Skeletal muscle tissue (tissue), 4 donors: ENCODE data around the gene NGB. TPM values are rescaled to one million over a fixed set of nuclear protein-coding genes. Genes with fewer than 3 reads are reported as not detected.

Experiments
- H3K27ac ChIP-seq: one replicate; pipeline ENCODE4 v1.7.0; 2013; ENCODE audit warnings: mild to moderate bottlenecking, low read depth, low read length, inconsistent platforms
- H3K27me3 ChIP-seq, 3 donors: one replicate each; pipeline ENCODE4 v1.7.0; 2013; ENCODE audit warnings: low read length in 3 of 3; ENCODE audit not compliant: control insufficient read depth in 3 of 3, insufficient read depth in 3 of 3
- H3K36me3 ChIP-seq, 3 donors: one replicate each; pipeline ENCODE4 v1.7.0; 2013; ENCODE audit warnings: low read length in 3 of 3; ENCODE audit not compliant: control insufficient read depth in 3 of 3, insufficient read depth in 3 of 3
- H3K4me1 ChIP-seq, 3 donors: one replicate each; pipeline ENCODE4 v1.7.0; 2013; ENCODE audit warnings: low read length in 3 of 3, mild to moderate bottlenecking in 3 of 3; ENCODE audit not compliant: control insufficient read depth in 3 of 3, insufficient read depth in 3 of 3
- H3K4me3 ChIP-seq, 3 donors: one replicate each; pipeline ENCODE4 v1.7.0; 2013; ENCODE audit warnings: low read length in 3 of 3
- H3K9ac ChIP-seq, 3 donors: one replicate each; pipeline ENCODE4 v1.7.0; 2013; ENCODE audit warnings: low read length in 3 of 3, mild to moderate bottlenecking in 3 of 3, moderate library complexity in 2 of 3, low read depth in 1 of 3
- H3K9me3 ChIP-seq, 3 donors: one replicate each; pipeline ENCODE4 v1.7.0; 2013; ENCODE audit warnings: low read length in 3 of 3; ENCODE audit not compliant: control insufficient read depth in 3 of 3
- total RNA-seq: library from RNA; depleted of rRNA; stranded (reverse); fragments of >200 nt; gene quantifications from one replicate; pipeline ENCODE4 v1.2.3, GENCODE V29; 2014
- donor health status: Osteomylitis.

Gene NGB
- total RNA-seq, 1 donor from 2014 or later, result not detected

GRCh38 chr14:77313371-77313770, 42.4 kb upstream of the NGB start:
- H3K9me3 ChIP-seq, result no peaks in the 10 kb centered on the region
- peaks cover 47 to 60% (median 59%) of the 10 kb centered on the region in 3 donors for H3K4me1 ChIP-seq
- H3K36me3 ChIP-seq, result no peaks in the 10 kb centered on the region
- no peak overlapping the region for H3K9ac ChIP-seq
- no peak overlapping the region for H3K4me3 ChIP-seq
- no peaks in the 10 kb centered on the region for H3K27me3 ChIP-seq
- H3K27ac ChIP-seq, result peak overlapping the region; percentile 59

- Histone ChIP-seq H3K27ac (no peak overlapping the region), H3K27me3 (no peaks in the 10 kb centered on the region), H3K4me1 (peaks cover 47 to 53% (median 48%) of the 10 kb centered on the region in 3 donors), H3K9ac (no peak overlapping the region), H3K9me3 (no peaks in the 10 kb centered on the region), H3K4me3 (no peak overlapping the region), H3K36me3 (no peaks in the 10 kb centered on the region)
Observed at GRCh38 chr14:77311217-77311616, 40.2 kb upstream of the NGB start.

GRCh38 chr14:77310026-77310425, 39.0 kb upstream of the NGB start:
- H3K4me1 ChIP-seq, result peaks cover 39 to 54% (median 45%) of the 10 kb centered on the region in 3 donors
- no peak overlapping the region for H3K4me3 ChIP-seq
- H3K27me3 ChIP-seq, result no peaks in the 10 kb centered on the region
- no peak overlapping the region for H3K9ac ChIP-seq
- H3K36me3 ChIP-seq, result no peaks in the 10 kb centered on the region
- no peaks in the 10 kb centered on the region for H3K9me3 ChIP-seq
- H3K27ac ChIP-seq, result no peak overlapping the region

- peaks cover 0 to 2% (median 0%) of the 10 kb centered on the region in 3 donors for H3K36me3 ChIP-seq
- no peaks in the 10 kb centered on the region for H3K9me3 ChIP-seq
- no peak overlapping the region for H3K4me3 ChIP-seq
- H3K27ac ChIP-seq, result no peak overlapping the region
- no peak overlapping the region for H3K9ac ChIP-seq
- no peaks in the 10 kb centered on the region for H3K27me3 ChIP-seq
- peaks cover 35 to 51% (median 41%) of the 10 kb centered on the region in 3 donors for H3K4me1 ChIP-seq
Observed at GRCh38 chr14:77309131-77309530, 38.1 kb upstream of the NGB start.

- peaks cover 0 to 2% (median 0%) of the 10 kb centered on the region in 3 donors for H3K36me3 ChIP-seq
- peak overlapping the region; percentile 55 for H3K27ac ChIP-seq
- no peaks in the 10 kb centered on the region for H3K27me3 ChIP-seq
- peak overlapping the region in 1 of 3 donors; percentile 6 for H3K4me3 ChIP-seq
- H3K4me1 ChIP-seq, result peaks cover 28 to 52% (median 34%) of the 10 kb centered on the region in 3 donors
- H3K9ac ChIP-seq, result peak overlapping the region; percentile 36 to 48 (median 37)
- H3K9me3 ChIP-seq, result no peaks in the 10 kb centered on the region
Observed at GRCh38 chr14:77306851-77307496, 36.0 kb upstream of the NGB start.

GRCh38 chr14:77306416-77306815, 35.4 kb upstream of the NGB start:
- no peaks in the 10 kb centered on the region for H3K9me3 ChIP-seq
- no peak overlapping the region for H3K4me3 ChIP-seq
- H3K9ac ChIP-seq, result peak overlapping the region in 1 of 3 donors; percentile 26
- peaks cover 31 to 54% (median 35%) of the 10 kb centered on the region in 3 donors for H3K4me1 ChIP-seq
- peak overlapping the region; percentile 46 for H3K27ac ChIP-seq
- H3K27me3 ChIP-seq, result no peaks in the 10 kb centered on the region
- H3K36me3 ChIP-seq, result peaks cover 0 to 2% (median 0%) of the 10 kb centered on the region in 3 donors

- Histone ChIP-seq H3K27ac (peak overlapping the region; percentile 46), H3K9me3 (no peaks in the 10 kb centered on the region), H3K27me3 (no peaks in the 10 kb centered on the region), H3K4me1 (peaks cover 29 to 59% (median 37%) of the 10 kb centered on the region in 3 donors), H3K4me3 (no peak overlapping the region), H3K36me3 (peaks cover 0 to 2% (median 0%) of the 10 kb centered on the region in 3 donors), H3K9ac (no peak overlapping the region)
Observed at GRCh38 chr14:77305696-77306095, 34.7 kb upstream of the NGB start.

GRCh38 chr14:77303417-77304156, 32.6 kb upstream of the NGB start:
- H3K27ac ChIP-seq, result peak overlapping the region; percentile 84
- peaks cover 3 to 10% (median 7%) of the 10 kb centered on the region in 3 donors for H3K36me3 ChIP-seq
- peaks cover 29 to 59% (median 37%) of the 10 kb centered on the region in 3 donors for H3K4me1 ChIP-seq
- no peaks in the 10 kb centered on the region for H3K9me3 ChIP-seq
- H3K4me3 ChIP-seq, result no peak overlapping the region
- no peaks in the 10 kb centered on the region for H3K27me3 ChIP-seq
- peak overlapping the region in 1 of 3 donors; percentile 5 for H3K9ac ChIP-seq

GRCh38 chr14:77302926-77303325, 31.9 kb upstream of the NGB start:
- Histone ChIP-seq H3K27ac (peak overlapping the region; percentile 84), H3K9ac (no peak overlapping the region), H3K27me3 (no peaks in the 10 kb centered on the region), H3K4me3 (no peak overlapping the region), H3K36me3 (peaks cover 9 to 17% (median 13%) of the 10 kb centered on the region in 3 donors), H3K9me3 (no peaks in the 10 kb centered on the region), H3K4me1 (peaks cover 29 to 59% (median 37%) of the 10 kb centered on the region in 3 donors)

- H3K36me3 ChIP-seq, result peaks cover 18 to 31% (median 23%) of the 10 kb centered on the region in 3 donors
- H3K27me3 ChIP-seq, result no peaks in the 10 kb centered on the region
- H3K4me3 ChIP-seq, result peak overlapping the region; percentile 59 to 72 (median 60)
- no peak overlapping the region for H3K27ac ChIP-seq
- peaks cover 14 to 44% (median 29%) of the 10 kb centered on the region in 3 donors for H3K4me1 ChIP-seq
- peak overlapping the region; percentile 8 to 80 (median 68) for H3K9ac ChIP-seq
- no peaks in the 10 kb centered on the region for H3K9me3 ChIP-seq
Observed at GRCh38 chr14:77301103-77301502, 30.1 kb upstream of the NGB start.
